ENCODE measurements around the gene RALGDS.
A peak's percentile ranks its signal among the peaks of the same experiment; 100 is the strongest.

Gene RALGDS

DNA sequence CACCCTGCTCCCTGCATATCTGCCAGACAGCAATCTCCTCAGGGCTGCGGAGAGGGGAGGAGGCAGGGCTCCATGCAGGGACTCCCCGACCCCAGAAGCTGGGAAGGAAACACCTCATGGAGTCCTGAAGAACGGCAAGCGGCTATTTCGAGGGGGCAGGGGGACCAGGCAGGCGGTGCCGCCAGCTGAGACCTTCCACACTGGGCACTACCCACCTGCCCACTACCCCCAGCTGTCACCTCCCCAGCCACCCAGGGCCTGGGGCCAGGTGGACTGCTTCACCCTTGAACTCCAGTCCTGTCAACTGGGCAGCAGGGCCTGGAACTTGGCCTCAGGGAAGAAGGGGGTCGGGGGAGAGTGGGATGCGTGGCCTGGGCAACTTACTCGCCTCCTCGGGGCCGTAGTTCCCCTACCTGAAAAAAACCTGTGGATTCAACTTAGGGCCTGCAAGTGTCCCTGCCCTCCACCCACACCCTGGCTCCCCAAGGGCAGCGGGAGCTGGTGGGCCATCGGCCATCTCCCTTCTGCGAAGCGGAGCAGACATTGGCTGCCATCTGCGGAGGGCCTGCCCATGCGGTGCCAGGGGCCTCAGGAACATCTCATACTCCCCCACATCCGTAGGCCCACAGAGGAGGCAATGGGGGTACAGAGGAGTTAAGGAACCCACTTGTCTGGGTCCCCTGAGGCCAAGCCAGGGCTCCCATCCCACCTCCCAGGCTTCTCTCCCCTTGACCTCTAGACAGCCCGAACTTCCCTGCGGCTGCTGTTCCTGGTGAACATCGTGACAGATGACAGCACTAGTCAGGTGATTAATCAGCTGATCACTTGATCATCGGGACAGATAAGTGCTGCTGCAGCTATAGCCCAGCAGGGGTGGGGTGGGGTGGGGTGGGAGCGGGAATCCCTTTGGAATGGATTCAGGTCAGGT, 18.5 kb upstream of the RALGDS start:
- Histone ChIP-seq H3K27ac (peak overlapping the region in 13 of 21 experiments; percentile 16 to 96 (median 63)), H3K4me3 (no peak overlapping the region)

GRCh38 chr9:133137451-133138231, 16.6 kb upstream of the RALGDS start:
- no peak overlapping the region for H3K4me3 ChIP-seq
- peak overlapping the region in 15 of 21 experiments; percentile 13 to 99 (median 93) for H3K27ac ChIP-seq

DNA sequence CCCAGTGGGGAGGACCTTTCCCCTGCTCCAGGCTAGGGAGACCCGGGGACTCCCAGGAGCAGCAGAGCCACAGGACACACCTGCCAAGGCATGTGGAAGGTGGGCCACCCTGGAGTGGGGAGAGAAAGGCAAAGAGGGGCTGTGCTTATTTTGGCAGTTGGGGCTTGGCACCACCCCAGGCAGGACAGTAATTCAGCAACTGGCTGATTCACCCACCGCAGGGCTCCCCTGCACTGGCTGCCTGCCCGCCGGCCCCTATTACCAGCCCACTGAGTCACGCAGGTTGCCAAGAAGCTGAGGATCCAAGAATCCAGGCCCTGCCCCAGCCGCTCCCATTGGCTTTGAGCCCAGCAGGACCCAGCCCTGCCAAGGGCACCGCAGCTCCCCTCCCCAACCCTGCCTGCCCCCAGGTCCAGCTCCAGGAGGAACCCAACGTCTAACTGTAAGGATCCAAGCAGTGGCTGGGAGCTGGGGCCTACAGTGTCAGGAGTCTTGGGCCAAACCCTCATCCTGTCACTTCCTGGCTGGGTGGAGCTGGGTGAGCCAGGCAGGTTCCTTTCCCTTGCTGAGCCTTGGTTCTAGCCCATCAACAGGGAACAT, 14.2 kb upstream of the RALGDS start:
- Histone ChIP-seq H3K27ac (peak overlapping the region; percentile 6 to 100 (median 95)), H3K4me3 (no peak overlapping the region)

- peak overlapping the region; percentile 70 to 100 (median 95) for H3K27ac ChIP-seq
- H3K4me3 ChIP-seq = no peak overlapping the region
Observed at GRCh38 chr9:133134388-133135145, 13.5 kb upstream of the RALGDS start.

DNA sequence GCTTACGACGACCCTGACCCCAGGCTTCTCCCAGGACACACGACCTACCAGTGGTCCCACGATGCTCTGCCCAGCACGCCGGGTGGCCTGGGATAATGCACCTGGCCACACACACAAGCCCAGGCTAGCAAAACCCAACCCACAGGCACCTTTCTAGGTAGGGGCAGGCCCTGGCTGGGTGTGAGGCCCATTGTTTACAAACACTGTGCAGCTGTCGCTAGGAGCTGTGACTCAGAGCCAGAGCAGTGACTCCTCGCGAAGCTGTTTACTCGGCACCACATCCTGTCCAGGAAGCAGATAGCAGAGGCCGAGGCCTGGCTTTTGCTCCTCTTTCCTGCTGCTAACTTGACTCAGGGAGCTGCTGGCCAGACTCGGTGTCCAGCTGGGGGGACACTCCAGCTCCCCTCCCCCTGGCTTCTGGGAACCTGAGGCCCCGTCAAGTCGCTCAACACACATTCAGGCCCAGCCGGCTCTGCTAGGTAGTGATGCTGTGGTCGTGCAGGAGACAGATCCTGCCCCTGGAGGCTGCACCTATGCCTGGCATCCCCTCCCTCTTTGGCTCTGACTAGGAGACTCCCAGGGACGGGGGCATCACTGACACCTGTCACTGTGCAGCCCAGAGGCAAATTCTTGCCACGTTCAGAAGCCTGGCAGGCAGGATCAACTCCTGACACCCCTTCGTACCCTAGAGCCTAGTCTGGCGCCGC, 12.8 kb upstream of the RALGDS start:
- no peak overlapping the region for H3K4me3 ChIP-seq

DNA sequence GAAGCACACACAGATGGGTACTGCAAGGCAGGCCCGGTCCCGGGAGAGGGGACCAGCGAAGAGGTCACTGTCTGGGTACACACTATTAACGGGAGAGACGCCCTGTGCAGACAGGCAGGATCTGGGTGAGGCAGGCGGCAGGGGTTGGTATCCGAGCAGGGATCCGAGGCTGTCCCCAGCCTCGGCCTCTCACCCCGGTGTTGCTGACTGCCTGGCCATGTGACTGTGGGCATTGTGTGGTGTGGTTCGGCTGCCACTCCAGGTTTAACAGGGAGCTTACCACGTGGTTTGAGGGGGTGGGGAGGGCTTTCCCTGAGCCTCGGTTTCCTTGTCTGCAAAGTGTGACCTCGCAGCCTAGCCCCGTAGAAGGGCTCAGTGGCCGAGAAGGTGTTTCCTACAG, 11.1 kb upstream of the RALGDS start:
- Histone ChIP-seq H3K4me3 (no peak overlapping the region), H3K27ac (peak overlapping the region in 18 of 21 experiments; percentile 87 to 100 (median 95))

More for the DNA sequence above, 12.8 kb upstream of the RALGDS start:
- peak overlapping the region; percentile 70 to 100 (median 95) for H3K27ac ChIP-seq

- Histone ChIP-seq H3K27ac (peak overlapping the region in 19 of 21 experiments; percentile 4 to 100 (median 95)), H3K4me3 (no peak overlapping the region)
Observed at GRCh38 chr9:133131506-133131905, 10.5 kb upstream of the RALGDS start.

DNA sequence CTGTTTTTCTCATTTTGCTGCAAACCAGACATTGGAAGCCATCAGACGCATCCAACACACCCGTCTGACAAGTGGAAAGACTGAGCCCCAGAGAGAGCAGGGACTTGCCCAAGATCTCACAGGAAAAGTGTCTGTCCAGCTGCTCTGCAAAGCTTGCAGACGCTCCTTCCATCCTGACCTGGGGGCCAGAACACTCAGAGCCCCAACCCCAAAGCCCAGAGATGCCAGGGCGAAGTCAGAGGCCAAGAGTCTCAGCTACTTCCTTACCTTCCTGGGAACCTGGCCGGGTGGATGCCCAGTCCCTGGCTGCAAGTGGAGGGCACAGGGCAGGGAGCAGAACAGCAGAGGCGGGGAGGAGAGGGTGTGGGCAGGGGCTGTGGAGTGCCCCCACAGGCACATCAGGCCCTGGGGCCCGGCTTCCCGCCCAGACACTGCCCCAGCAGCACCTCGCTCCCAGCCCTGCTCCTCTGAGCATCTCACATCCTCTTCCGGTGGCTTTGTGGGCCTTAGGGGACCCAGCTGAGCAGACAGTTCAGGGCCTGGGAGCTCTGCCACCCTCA, 9.7 kb upstream of the RALGDS start:
- peak overlapping the region in 6 of 7 experiments; percentile 18 to 27 (median 24) for H3K4me3 ChIP-seq
- peak overlapping the region in 20 of 21 experiments; percentile 25 to 100 (median 94) for H3K27ac ChIP-seq

DNA sequence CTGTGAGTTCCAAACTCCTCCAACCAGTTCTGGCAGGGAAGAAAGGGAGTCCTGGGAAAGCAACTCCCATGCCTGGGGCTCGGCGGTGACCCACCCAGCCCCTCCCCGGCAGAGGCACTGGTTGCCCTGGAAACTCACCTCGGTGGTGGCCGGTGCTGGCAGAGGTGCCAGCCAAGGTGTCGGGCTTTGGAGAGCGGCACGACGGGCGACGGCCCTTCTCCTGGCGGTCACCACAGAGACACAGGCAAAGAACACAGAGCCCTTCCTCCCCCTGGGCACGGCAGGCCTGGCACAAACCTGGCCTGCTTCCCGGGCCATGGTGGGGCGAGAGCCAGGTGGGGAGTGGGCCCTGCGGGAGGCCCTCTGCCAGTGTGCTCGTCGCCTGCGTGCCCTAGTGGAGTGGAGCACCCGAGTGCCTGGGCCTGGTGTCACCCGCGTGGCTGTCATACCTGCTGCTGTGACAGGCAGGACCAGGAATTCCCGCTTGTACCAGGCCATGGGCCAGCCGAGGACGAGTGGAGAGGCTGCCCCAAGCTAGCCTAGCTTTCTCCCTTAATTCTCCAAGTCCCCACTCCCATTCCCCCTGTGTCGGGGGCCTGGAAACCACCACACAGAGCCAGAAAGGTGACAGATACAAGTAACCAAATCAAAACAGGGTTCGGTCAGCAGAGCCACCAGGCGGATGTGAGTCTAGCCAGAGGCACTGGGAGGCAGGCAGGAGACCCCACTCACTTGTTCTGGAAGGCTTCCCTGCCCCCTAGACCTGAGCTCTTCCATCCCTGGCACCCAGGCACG, 8.2 kb upstream of the RALGDS start:
- Histone ChIP-seq H3K27ac (peak overlapping the region in 20 of 21 experiments; percentile 22 to 99 (median 80)), H3K4me3 (peak overlapping the region in 3 of 7 experiments; percentile 12 to 24 (median 12))

GRCh38 chr9:133128152-133128551, 7.1 kb upstream of the RALGDS start:
- peak overlapping the region in 5 of 7 experiments; percentile 8 to 17 (median 11) for H3K4me3 ChIP-seq

DNA sequence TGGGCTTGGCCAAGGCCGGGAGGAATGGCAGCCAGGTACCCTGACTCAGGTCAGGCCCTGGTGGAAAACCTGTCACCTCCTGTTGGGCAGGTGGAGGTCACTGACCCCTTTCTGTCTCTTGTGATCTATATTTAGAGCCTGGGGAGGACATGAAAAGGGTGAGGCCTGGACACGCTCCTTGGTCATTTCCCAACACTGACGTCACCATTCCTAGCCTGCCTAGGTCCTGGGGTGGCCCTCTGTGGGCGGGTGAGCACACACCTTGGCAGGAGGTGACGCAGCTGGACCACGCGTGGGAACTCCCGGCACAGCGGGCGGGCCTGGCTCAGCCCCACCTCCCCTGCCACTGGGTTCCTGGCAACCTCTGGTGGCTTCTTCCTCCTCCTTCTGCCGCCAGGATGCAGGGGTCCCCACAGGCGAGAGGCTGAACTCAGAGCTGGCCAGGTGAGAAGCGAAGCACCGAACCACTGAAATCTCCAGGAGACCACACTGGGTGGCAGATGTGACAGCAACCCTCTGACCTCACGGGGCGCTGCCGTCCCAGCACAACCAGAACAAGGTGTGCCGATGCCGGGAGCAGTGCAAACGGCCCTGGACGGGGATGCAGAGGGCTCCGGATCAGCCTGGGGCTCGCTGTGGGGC, 6.4 kb upstream of the RALGDS start:
- Histone ChIP-seq H3K27ac (peak overlapping the region in 19 of 21 experiments; percentile 25 to 99 (median 82)), H3K4me3 (peak overlapping the region in 6 of 7 experiments; percentile 4 to 17 (median 10))

More at GRCh38 chr9:133128152-133128551, 7.1 kb upstream of the RALGDS start:
- peak overlapping the region in 19 of 21 experiments; percentile 17 to 99 (median 82) for H3K27ac ChIP-seq

DNA sequence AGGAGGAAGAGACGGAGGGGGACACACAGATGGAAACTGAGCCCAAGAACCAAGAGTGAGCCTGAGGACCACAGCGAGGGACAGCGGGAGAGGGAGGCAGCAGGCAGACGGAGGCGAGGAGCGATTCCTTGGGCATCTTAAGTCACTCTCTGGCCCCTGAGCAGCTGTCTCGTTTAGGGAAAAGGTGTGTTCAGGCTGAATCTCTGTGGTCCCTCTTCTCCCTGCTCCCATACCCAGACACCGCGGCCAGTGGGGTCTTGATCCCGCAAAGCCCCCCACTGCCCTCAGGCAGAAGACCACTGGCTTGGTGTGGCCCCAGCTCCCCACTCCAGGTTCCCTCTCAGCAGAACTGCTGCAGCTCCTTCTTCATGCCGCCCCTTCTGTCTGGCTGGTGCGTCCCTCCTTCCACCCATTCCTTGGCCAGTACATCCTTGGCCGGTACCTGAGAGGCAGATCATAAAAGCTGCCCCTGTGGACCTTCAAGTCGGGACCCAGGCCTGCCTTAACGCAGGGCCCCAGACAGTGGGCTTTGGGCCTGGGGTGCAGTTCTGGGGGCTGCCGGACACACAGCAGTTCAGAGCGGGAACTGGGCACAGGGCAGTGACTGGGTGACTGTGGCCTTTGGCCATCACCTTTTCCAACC, 5.8 kb upstream of the RALGDS start:
- peak overlapping the region in 4 of 7 experiments; percentile 6 to 34 (median 12) for H3K4me3 ChIP-seq

GRCh38 chr9:133125941-133126696, 5.1 kb upstream of the RALGDS start:
- Histone ChIP-seq H3K4me3 (peak overlapping the region in 5 of 7 experiments; percentile 6 to 34 (median 14)), H3K27ac (peak overlapping the region in 20 of 21 experiments; percentile 17 to 99 (median 76))

More for the DNA sequence above, 5.8 kb upstream of the RALGDS start:
- H3K27ac ChIP-seq = peak overlapping the region in 20 of 21 experiments; percentile 20 to 99 (median 76)

DNA sequence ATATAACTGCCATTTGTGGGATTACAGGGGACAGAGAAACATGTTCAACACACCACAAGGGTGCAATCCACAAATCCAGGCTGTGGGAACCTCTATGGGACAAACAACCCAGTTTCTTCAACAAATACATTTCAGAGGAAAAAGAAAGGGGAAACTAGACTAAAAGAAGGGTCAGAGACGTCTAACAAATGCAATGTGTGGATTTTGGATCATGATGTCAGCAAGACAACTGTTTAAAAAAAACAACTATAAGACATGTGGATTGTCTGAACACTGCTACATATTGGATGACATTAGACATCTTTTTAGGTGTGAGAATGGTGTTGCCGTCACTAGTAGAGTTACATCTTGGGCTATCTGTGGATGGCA, 3.9 kb upstream of the RALGDS start:
- Histone ChIP-seq H3K4me3 (peak overlapping the region in 1 of 7 experiments; percentile 0), H3K27ac (peak overlapping the region in 7 of 21 experiments; percentile 17 to 99 (median 46))
